Endothelial cell of umbilical vein (primary cell): Measurements from ENCODE around the gene FERMT2. TPM values are rescaled to one million over a fixed set of nuclear protein-coding genes. Genes with fewer than 3 reads are reported as not detected.
A peak's percentile ranks its signal among the peaks of the same experiment; 100 is the strongest.

Experiments
- BruUV-seq: library from RNA; stranded (reverse); fragments of 400-500 nt; replicated peaks from 2 replicates; lab custom pipeline; 2021; lab: Mats Ljungman, UMichigan
- CTCF ChIA-PET: fragments of 300-600, 350-600 bp; sonication (Branson Sonifier 250); formaldehyde crosslinking; loops from one replicate; lab custom pipeline; 2021; ENCODE audit warnings: antibody characterized with exemption, inconsistent platforms; lab: Charles Lee
- POLR2A ChIA-PET: fragments of 300-600, 350-600 bp; sonication (Branson Sonifier 250); formaldehyde crosslinking; loops from one replicate; lab custom pipeline; 2021; ENCODE audit warnings: antibody characterized with exemption, inconsistent platforms; lab: Charles Lee
- DNase-seq: peaks from one replicate; pipeline ENCODE4 v3.0.0-alpha.2; 2011; ENCODE audit warnings: low read depth, low spot score
- FAIRE-seq: peaks from 2 replicates; lab custom pipeline; 2011; peaks lifted over from hg19 to GRCh38; lab: Jason Lieb, UNC
- H2AFZ ChIP-seq: 2 replicates; pipeline ENCODE4 v1.6.0; 2012; ENCODE audit warnings: low read depth, low read length, control low read depth, inconsistent platforms
- H3K27ac ChIP-seq: 2 replicates; pipeline ENCODE4 v1.5.1; 2011; ENCODE audit warnings: low read depth, mild to moderate bottlenecking, control low read depth, low read length, moderate library complexity; ENCODE audit not compliant: insufficient read depth
- H3K27me3 ChIP-seq, 2 experiments: 2 replicates each; pipeline versions ENCODE4 v1.6.0 to v1.6.1; 2011; ENCODE audit warnings: low read length in 2 of 2, mixed read lengths in 1 of 2; ENCODE audit not compliant: control insufficient read depth in 2 of 2, insufficient read depth in 2 of 2
- H3K36me3 ChIP-seq, 2 experiments: 2 replicates in 1 of 2; 3 replicates in 1 of 2; pipeline ENCODE4 v1.5.1; 2011; ENCODE audit warnings: low read length in 2 of 2, mild to moderate bottlenecking in 1 of 2, moderate library complexity in 1 of 2; ENCODE audit not compliant: control insufficient read depth in 2 of 2, insufficient read depth in 2 of 2; ENCODE audit errors: extremely low read depth in 1 of 2
- H3K4me1 ChIP-seq: 3 replicates; pipeline ENCODE4 v1.5.1; 2011; ENCODE audit warnings: mild to moderate bottlenecking, low read length; ENCODE audit not compliant: control insufficient read depth, insufficient read depth; ENCODE audit errors: extremely low read depth
- H3K4me2 ChIP-seq: 2 replicates; pipeline ENCODE4 v1.6.1; 2011; ENCODE audit warnings: low read length, control low read depth, mixed read lengths; ENCODE audit not compliant: insufficient read depth
- H3K4me3 ChIP-seq, 3 experiments: fragments of 200-600 bp in 1 of 3; sonication (generic), shearing (Covaris generic) in 1 of 3; replicated peaks in 1 of 3; 2 replicates each; pipeline ENCODE4 v1.5.1; 2011 to 2016; ENCODE audit warnings: control low read depth in 3 of 3, low read length in 3 of 3, mild to moderate bottlenecking in 2 of 3, inconsistent platforms in 1 of 3, low read depth in 1 of 3, moderate library complexity in 1 of 3; ENCODE audit not compliant: insufficient read depth in 1 of 3
- H3K79me2 ChIP-seq: 2 replicates; pipeline ENCODE4 v1.6.0; 2012; ENCODE audit warnings: low read length, inconsistent platforms; ENCODE audit not compliant: control insufficient read depth, insufficient read depth
- H3K9ac ChIP-seq: replicated peaks from 2 replicates; pipeline ENCODE3; 2011; ENCODE audit warnings: low read length, control low read depth; ENCODE audit not compliant: insufficient read depth; ENCODE audit errors: extremely low read depth
- H3K9me1 ChIP-seq: replicated peaks from 3 replicates; pipeline ENCODE4 v1.6.0; 2011; ENCODE audit warnings: mild to moderate bottlenecking, low read length; ENCODE audit not compliant: control insufficient read depth, insufficient read depth; ENCODE audit errors: extremely low read depth
- H3K9me3 ChIP-seq: replicated peaks from 2 replicates; pipeline ENCODE4 v1.5.1; 2012; ENCODE audit warnings: low read length, inconsistent platforms; ENCODE audit not compliant: control insufficient read depth, insufficient read depth
- H4K20me1 ChIP-seq: replicated peaks from 2 replicates; pipeline ENCODE3; 2011; ENCODE audit warnings: mild to moderate bottlenecking, low read length; ENCODE audit not compliant: control insufficient read depth, insufficient read depth; ENCODE audit errors: extremely low read depth
- CTCF ChIP-seq, 2 donors: IDR thresholded peaks; 1 replicate in 1 of 2; 2 replicates in 1 of 2; pipeline ENCODE4 v1.5.1; 2011; ENCODE audit warnings: low read length in 2 of 2, mild to moderate bottlenecking in 2 of 2, moderate library complexity in 2 of 2, control low read depth in 1 of 2, inconsistent platforms in 1 of 2, low read depth in 1 of 2; ENCODE audit not compliant: insufficient read depth in 1 of 2; ENCODE audit errors: extremely low read depth in 1 of 2
- EZH2 ChIP-seq: IDR thresholded peaks from 2 replicates; pipeline ENCODE4 v1.6.1; 2012; ENCODE audit warnings: borderline replicate concordance, low read depth, mild to moderate bottlenecking, moderate library complexity, low read length, inconsistent platforms; ENCODE audit not compliant: severe bottlenecking
- FOS ChIP-seq: IDR thresholded peaks from 2 replicates; pipeline ENCODE4 v1.6.1; 2011; ENCODE audit warnings: mild to moderate bottlenecking, low read length, moderate library complexity, borderline replicate concordance; ENCODE audit not compliant: insufficient read depth
- GATA2 ChIP-seq: IDR thresholded peaks from 2 replicates; pipeline ENCODE4 v1.7.0; 2011; ENCODE audit warnings: low read depth, mild to moderate bottlenecking, moderate library complexity, mixed read lengths, low read length; ENCODE audit not compliant: insufficient read length, insufficient read depth
- JUN ChIP-seq: IDR thresholded peaks from 2 replicates; pipeline ENCODE4 v1.6.1; 2011; ENCODE audit warnings: borderline replicate concordance, low read depth; ENCODE audit not compliant: insufficient read length, insufficient read depth
- MYC ChIP-seq: IDR thresholded peaks from one replicate; pipeline ENCODE4 v1.6.1; 2011; ENCODE audit warnings: mild to moderate bottlenecking, low read depth, low read length
- POLR2A ChIP-seq: IDR thresholded peaks from 2 replicates; pipeline ENCODE4 v1.6.1; 2012; ENCODE audit warnings: low read depth, mild to moderate bottlenecking, control low read depth, low read length
- POLR2AphosphoS5 ChIP-seq: IDR thresholded peaks from 2 replicates; pipeline ENCODE4 v1.6.1; 2012; ENCODE audit warnings: low read depth, mild to moderate bottlenecking, control low read depth, low read length, moderate library complexity; ENCODE audit not compliant: insufficient read depth
- dilution Hi-C: fragments of 300-500 bp; cut with MboI; formaldehyde crosslinking; loops from one replicate; pipeline ENCODE4 v1.15.0; 2019; ENCODE audit warnings: low sequenced_read_pairs; ENCODE audit not compliant: extremely low pct_ligation_motif_present
- intact Hi-C: fragments of 100-400 bp; cut with micrococcal nuclease; formaldehyde crosslinking; loops from one replicate; pipeline ENCODE4 v1.10.0; 2022
- polyA plus RNA-seq, 4 experiments: library from polyadenylated mRNA; depleted of rRNA in 3 of 4; stranded (reverse) in 3 of 4; unstranded in 1 of 4; fragments of >200 nt; gene quantifications; 2 replicates each; pipeline versions ENCODE4 v1.2.1 to v1.2.3, GENCODE V29; 2011 to 2012; ENCODE audit warnings: missing spikeins in 1 of 4
- total RNA-seq: library from RNA; stranded (reverse); gene quantifications from 2 replicates; pipeline ENCODE4 v1.2.3, GENCODE V29; 2021
- TF ChIP-seq, protein P1 (sequence below): IDR thresholded peaks from 2 replicates; pipeline ENCODE4 v1.6.1; 2011; ENCODE audit not compliant: insufficient read depth, insufficient read length

The FERMT2 gene
- total and polyA plus RNA-seq, 2 donors (not counting 3 experiments of a cell fraction or from before 2014, with no cell fraction given): 58.7 to 108 TPM

DNA sequence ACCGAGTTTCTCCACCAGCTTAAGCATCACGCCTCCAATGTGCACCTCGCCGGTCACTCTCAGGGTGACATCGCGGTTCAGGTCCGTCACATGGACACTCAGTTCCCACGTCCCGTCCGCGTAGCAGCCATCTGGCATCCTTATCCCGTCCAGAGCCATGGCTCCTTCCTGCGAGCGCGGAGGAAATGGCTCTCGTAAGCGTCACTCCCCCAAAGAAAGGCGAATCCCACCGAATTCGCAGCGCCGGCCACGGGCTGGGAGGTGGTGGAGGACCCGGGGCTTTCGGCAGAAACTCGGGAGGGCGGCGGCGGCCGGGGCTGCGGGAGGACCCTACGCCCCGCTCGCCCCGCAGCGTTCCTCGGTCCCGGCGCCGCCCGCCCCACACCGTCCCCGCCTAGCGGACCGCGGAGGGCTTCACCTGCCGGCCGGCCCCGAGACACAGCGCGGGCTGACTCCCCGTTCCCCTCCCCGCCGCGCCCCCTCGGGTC lies 396 bp downstream of the FERMT2 start:
- peak overlapping the region; percentile 33 to 85 (median 52) for H3K4me3 ChIP-seq
- DNase-seq (peak; percentile 71), FAIRE-seq (no peak)
- intact Hi-C loops (loop anchor here (2.0 to 10.0 kb wide), 2 partner anchors 44 to 246 kb away; partner anchors contain the start of gene PSMC6), dilution Hi-C loops (no loop called here)
- BruUV-seq: no TSS peak
- H3K36me3 ChIP-seq: no peaks in the 10 kb centered on the region
- H2AFZ ChIP-seq: peak overlapping the region; percentile 42
- H3K4me1 ChIP-seq: peaks cover 24% of the 10 kb centered on the region
- H3K9me1 ChIP-seq: no peaks in the 10 kb centered on the region
- TF ChIP-seq CTCF (IDR thresholded peaks at IDR 0.05; ENCODE audit: extremely low read depth in 1 of 2, insufficient read depth in 1 of 2, low read depth in 1 of 2, low read length in 2 of 2) (no peak), JUN (no peak), POLR2A (peak; percentile 16)
- H3K27me3 ChIP-seq: no peaks in the 10 kb centered on the region
- ChIA-PET POLR2A (interaction anchor here (1.1 kb wide), 1 partner anchor 32 kb away, joined by 4 read pairs; no protein-coding TSS in a partner anchor), CTCF (interaction anchor here (1.5 kb wide), 2 partner anchors 159 to 221 kb away, joined by 3 to 4 read pairs; partner anchors contain the start of genes GNPNAT1 and STYX)
- peak overlapping the region; percentile 82 for H3K9ac ChIP-seq
- H3K27ac ChIP-seq: peak overlapping the region; percentile 36
- H3K9me3 ChIP-seq: no peaks in the 10 kb centered on the region
- no peaks in the 10 kb centered on the region for H4K20me1 ChIP-seq
- peaks cover 48% of the 10 kb centered on the region for H3K79me2 ChIP-seq
- peak overlapping the region; percentile 98 for H3K4me2 ChIP-seq

- peak overlapping the region; percentile 98 for H3K4me2 ChIP-seq
- no peaks in the 10 kb centered on the region for H3K36me3 ChIP-seq
- peak overlapping the region; percentile 36 for H3K27ac ChIP-seq
- TF ChIP-seq JUN (no peak), MYC (no peak), CTCF (IDR thresholded peaks at IDR 0.05; ENCODE audit: extremely low read depth in 1 of 2, insufficient read depth in 1 of 2, low read depth in 1 of 2, low read length in 2 of 2) (no peak), POLR2A (no peak), GATA2 (no peak), POLR2AphosphoS5 (no peak), EZH2 (no peak), FOS (no peak)
- TF ChIP-seq, protein P1, sequence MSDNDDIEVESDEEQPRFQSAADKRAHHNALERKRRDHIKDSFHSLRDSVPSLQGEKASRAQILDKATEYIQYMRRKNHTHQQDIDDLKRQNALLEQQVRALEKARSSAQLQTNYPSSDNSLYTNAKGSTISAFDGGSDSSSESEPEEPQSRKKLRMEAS: no peak
- H3K9ac ChIP-seq: peak overlapping the region; percentile 82
- peak overlapping the region; percentile 2 for H2AFZ ChIP-seq
- no peaks in the 10 kb centered on the region for H3K9me3 ChIP-seq
- intact Hi-C loops (loop anchor here (2.0 to 10.0 kb wide), 2 partner anchors 43 to 245 kb away; partner anchors contain the start of gene PSMC6), dilution Hi-C loops (no loop called here)
- peak; percentile 58 for DNase-seq
- POLR2A ChIA-PET: no interaction called here
- peaks cover 54% of the 10 kb centered on the region for H3K79me2 ChIP-seq
- CTCF ChIA-PET: interaction anchor here (1.0 to 1.8 kb wide), 3 partner anchors 11 to 36 kb away, joined by 3 to 13 read pairs (median 5); no protein-coding TSS in a partner anchor
- no peaks in the 10 kb centered on the region for H4K20me1 ChIP-seq
- H3K9me1 ChIP-seq: no peaks in the 10 kb centered on the region
- TSS peak; percentile 31 for BruUV-seq
- H3K4me3 ChIP-seq: peak overlapping the region; percentile 33 to 85 (median 52)
- no peaks in the 10 kb centered on the region for H3K27me3 ChIP-seq
- no peak for FAIRE-seq
- H3K4me1 ChIP-seq: peaks cover 24% of the 10 kb centered on the region
Measured at GRCh38 chr14:52949711-52950409, 990 bp downstream of the FERMT2 start.
